Epithelial cell of prostate (primary cell): ENCODE measurements around the gene EBF3.

Source experiments
- DNase-seq: peaks from one replicate; pipeline ENCODE4 v3.0.0-alpha.2; 2011; ENCODE audit warnings: low read depth, low spot score
- H3K27ac ChIP-seq: fragments of 450-650 bp; 2 replicates; pipeline ENCODE4 v1.5.1; 2017; ENCODE audit warnings: mild to moderate bottlenecking

Gene EBF3

GRCh38 chr10:129896136-129896859 lies 67.8 kb downstream of the EBF3 start:
- no peak for DNase-seq
- H3K27ac ChIP-seq = no peak overlapping the region

GRCh38 chr10:129895811-129896135 lies 68.3 kb downstream of the EBF3 start:
- DNase-seq = no peak
- H3K27ac ChIP-seq = no peak overlapping the region

- DNase-seq = no peak
- no peak overlapping the region for H3K27ac ChIP-seq
These were observed 69.4 kb downstream of the EBF3 start for GRCh38 chr10:129894698-129895097.

GRCh38 chr10:129893104-129894089 lies 70.7 kb downstream of the EBF3 start:
- DNase-seq = no peak
- H3K27ac ChIP-seq = no peak overlapping the region

- no peak overlapping the region for H3K27ac ChIP-seq
- DNase-seq = no peak
These were observed 71.5 kb downstream of the EBF3 start for GRCh38 chr10:129892548-129893052.

- H3K27ac ChIP-seq = no peak overlapping the region
- no peak for DNase-seq
These were observed 72.3 kb downstream of the EBF3 start for GRCh38 chr10:129891806-129892205.

- DNase-seq = no peak
These were observed 73.9 kb downstream of the EBF3 start for GRCh38 chr10:129890170-129890569.

GRCh38 chr10:129888784-129889616 lies 75.1 kb downstream of the EBF3 start:
- H3K27ac ChIP-seq = no peak overlapping the region
- no peak for DNase-seq

More at GRCh38 chr10:129890170-129890569, 73.9 kb downstream of the EBF3 start:
- H3K27ac ChIP-seq = no peak overlapping the region

GRCh38 chr10:129887986-129888783 lies 75.9 kb downstream of the EBF3 start:
- no peak for DNase-seq
- H3K27ac ChIP-seq = no peak overlapping the region

- H3K27ac ChIP-seq = no peak overlapping the region
- no peak for DNase-seq
These were observed 76.6 kb downstream of the EBF3 start for GRCh38 chr10:129887381-129887905.

GRCh38 chr10:129886263-129886662 lies 77.8 kb downstream of the EBF3 start:
- no peak for DNase-seq
- H3K27ac ChIP-seq = no peak overlapping the region

GRCh38 chr10:129885526-129885925 lies 78.5 kb downstream of the EBF3 start:
- H3K27ac ChIP-seq = no peak overlapping the region
- DNase-seq = no peak

GRCh38 chr10:129884398-129885078 lies 79.5 kb downstream of the EBF3 start:
- no peak for DNase-seq
- no peak overlapping the region for H3K27ac ChIP-seq

GRCh38 chr10:129883626-129884397 lies 80.3 kb downstream of the EBF3 start:
- DNase-seq = no peak
- no peak overlapping the region for H3K27ac ChIP-seq

GRCh38 chr10:129883029-129883428 lies 81.0 kb downstream of the EBF3 start:
- H3K27ac ChIP-seq = no peak overlapping the region
- no peak for DNase-seq

- DNase-seq = no peak
- H3K27ac ChIP-seq = no peak overlapping the region
These were observed 81.6 kb downstream of the EBF3 start for GRCh38 chr10:129882291-129883010.

- no peak overlapping the region for H3K27ac ChIP-seq
- no peak for DNase-seq
These were observed 82.4 kb downstream of the EBF3 start for GRCh38 chr10:129881641-129882040.
